WI38 (cell line): ENCODE measurements around the gene WBP2NL.

Experiments
- H3K4me3 ChIP-seq: 2 replicates; pipeline ENCODE4 v1.5.1; 2011; ENCODE audit warnings: low read depth, mild to moderate bottlenecking, control low read depth, low read length
- TF ChIP-seq, protein P1 (sequence below): IDR thresholded peaks from 2 replicates; pipeline ENCODE4 v1.5.1; 2012; ENCODE audit warnings: low read depth, mild to moderate bottlenecking, control low read depth, low read length

The WBP2NL gene

GRCh38 chr22:42061041-42061440 is 62.5 kb downstream of the WBP2NL start:
- TF ChIP-seq, protein P1, sequence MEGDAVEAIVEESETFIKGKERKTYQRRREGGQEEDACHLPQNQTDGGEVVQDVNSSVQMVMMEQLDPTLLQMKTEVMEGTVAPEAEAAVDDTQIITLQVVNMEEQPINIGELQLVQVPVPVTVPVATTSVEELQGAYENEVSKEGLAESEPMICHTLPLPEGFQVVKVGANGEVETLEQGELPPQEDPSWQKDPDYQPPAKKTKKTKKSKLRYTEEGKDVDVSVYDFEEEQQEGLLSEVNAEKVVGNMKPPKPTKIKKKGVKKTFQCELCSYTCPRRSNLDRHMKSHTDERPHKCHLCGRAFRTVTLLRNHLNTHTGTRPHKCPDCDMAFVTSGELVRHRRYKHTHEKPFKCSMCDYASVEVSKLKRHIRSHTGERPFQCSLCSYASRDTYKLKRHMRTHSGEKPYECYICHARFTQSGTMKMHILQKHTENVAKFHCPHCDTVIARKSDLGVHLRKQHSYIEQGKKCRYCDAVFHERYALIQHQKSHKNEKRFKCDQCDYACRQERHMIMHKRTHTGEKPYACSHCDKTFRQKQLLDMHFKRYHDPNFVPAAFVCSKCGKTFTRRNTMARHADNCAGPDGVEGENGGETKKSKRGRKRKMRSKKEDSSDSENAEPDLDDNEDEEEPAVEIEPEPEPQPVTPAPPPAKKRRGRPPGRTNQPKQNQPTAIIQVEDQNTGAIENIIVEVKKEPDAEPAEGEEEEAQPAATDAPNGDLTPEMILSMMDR = no peak
- H3K4me3 ChIP-seq = no peak overlapping the region

DNA sequence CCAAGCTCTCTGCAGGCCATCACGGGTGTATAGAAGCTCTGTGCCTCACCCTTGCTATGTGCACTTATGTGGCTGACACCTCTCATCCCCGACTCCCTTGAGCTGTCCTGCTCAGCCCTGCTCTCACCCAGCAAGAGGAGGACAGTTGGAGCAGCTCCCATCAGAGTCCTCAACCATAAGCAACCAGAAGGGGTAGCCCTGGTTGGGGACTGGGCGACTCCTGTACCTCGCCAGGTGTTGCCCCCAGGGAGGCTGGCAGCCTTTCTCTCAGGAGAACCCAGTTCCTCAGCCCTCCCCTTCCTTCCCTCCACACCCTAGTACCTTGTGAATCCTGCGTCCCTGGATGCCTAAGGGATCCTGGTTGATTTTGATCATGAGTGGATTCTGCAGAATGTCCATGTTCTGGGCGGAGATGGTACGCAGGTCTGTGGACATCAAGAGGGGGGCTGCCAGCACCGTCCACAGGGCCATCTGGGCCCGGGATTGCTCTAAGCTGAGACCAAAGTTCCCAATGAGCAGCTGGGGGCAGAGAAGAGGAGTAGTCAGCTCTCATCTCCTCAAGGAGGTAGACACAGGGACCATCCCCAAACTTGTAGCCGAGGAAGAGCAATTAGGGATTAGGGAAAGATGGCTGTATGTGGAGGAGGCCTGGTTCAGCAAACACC is 64.0 kb downstream of the WBP2NL start:
- TF ChIP-seq, protein P1 = no peak

DNA sequence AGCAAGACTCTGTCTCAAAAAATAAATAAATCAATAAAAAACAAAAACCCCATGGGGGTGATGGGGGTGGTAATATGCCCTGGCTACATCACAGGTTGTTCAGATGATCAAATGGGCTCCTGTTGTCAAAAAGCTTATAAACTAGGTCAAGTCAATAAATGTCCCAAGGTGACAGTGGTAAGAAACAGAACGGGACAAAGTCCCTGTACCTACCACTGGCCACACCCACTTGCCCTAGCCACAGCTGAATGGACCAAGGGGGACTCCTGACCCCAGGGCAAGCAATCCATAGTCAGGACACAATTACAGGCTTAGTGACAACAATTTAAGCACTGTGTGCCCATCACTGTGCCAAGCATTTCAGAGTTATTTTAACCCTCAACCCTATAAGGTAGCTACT is 66.0 kb downstream of the WBP2NL start:
- TF ChIP-seq, protein P1 = no peak

More for the DNA sequence above, 64.0 kb downstream of the WBP2NL start:
- H3K4me3 ChIP-seq = no peak overlapping the region

GRCh38 chr22:42065438-42066125 is 67.0 kb downstream of the WBP2NL start:
- TF ChIP-seq, protein P1 = no peak
- no peak overlapping the region for H3K4me3 ChIP-seq

More for the DNA sequence above, 66.0 kb downstream of the WBP2NL start:
- H3K4me3 ChIP-seq = no peak overlapping the region

GRCh38 chr22:42066126-42066761 is 67.7 kb downstream of the WBP2NL start:
- no peak overlapping the region for H3K4me3 ChIP-seq
- TF ChIP-seq, protein P1 = no peak

DNA sequence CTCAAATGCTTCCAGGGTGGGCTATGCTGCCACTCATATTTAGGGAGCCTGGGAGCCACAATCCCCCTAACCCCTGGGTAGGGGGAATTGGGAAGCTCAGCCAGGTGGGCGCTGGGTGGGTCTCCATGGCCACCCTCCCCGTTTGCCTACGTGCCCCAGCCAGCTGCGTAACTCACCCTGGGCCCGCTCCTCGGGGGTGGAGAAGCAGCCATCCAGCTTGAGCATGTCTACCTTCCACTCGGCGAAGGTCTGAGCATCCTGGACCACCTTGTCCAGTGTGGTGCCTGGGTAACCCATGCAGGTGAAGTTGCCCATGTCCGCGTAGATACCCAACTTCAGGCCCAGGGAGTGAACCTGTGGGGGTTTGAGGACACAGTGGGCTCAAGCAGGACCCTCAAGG is 68.3 kb downstream of the WBP2NL start:
- TF ChIP-seq, protein P1 = no peak
- H3K4me3 ChIP-seq = no peak overlapping the region
